Prostate gland (tissue), 2 donors: ENCODE results near the gene SOX5.

Experiments
- CTCF ChIP-seq, 4 experiments: fragments of 200-600 bp in 2 of 4; fragments of 450-650 bp in 2 of 4; sonication (generic) in 2 of 4; IDR thresholded peaks; 1 replicate in 3 of 4; 2 replicates in 1 of 4; pipeline ENCODE4 v1.5.1; 2016 to 2019; ENCODE audit warnings: antibody characterized with exemption in 4 of 4, mild to moderate bottlenecking in 2 of 4, moderate library complexity in 2 of 4
- POLR2AphosphoS5 ChIP-seq: sonication (generic); formaldehyde crosslinking; IDR thresholded peaks from one replicate; pipeline ENCODE4 v1.6.1; 2017; ENCODE audit warnings: antibody characterized with exemption

- TF ChIP-seq CTCF (IDR thresholded peaks at IDR 0.05) = no peak
- no peak for TF ChIP-seq POLR2AphosphoS5
Observed at GRCh38 chr12:23560611-23561010, 388.9 kb downstream of the SOX5 start.
